SK-N-SH treated with all-trans-retinoic acid at 6 μM for 48 hours (cell line): ENCODE measurements around the gene THADA.

Source experiments
- ATAC-seq: fragments of 200-7000 bp; cut with Tn5 transposase; 3 replicates; pipeline ENCODE4 v1.9.1; 2020; ENCODE audit warnings: mild to moderate bottlenecking, moderate library complexity
- BACH2 ChIP-seq: fragments of 250-450 bp; sonication (Bioruptor Pico); IDR thresholded peaks from 2 replicates; pipeline ENCODE4 v1.9.0; 2021; ENCODE audit warnings: mild to moderate bottlenecking, borderline replicate concordance
- CREB5 ChIP-seq: fragments of 250-450 bp; sonication (Bioruptor Pico); IDR thresholded peaks from 2 replicates; pipeline ENCODE4 v1.5.1; 2020; ENCODE audit warnings: low read depth, mild to moderate bottlenecking, moderate library complexity
- CSDC2 ChIP-seq: fragments of 250-450 bp; sonication (Bioruptor Pico); IDR thresholded peaks from 2 replicates; pipeline ENCODE4 v1.5.0; 2020; ENCODE audit warnings: mild to moderate bottlenecking, moderate library complexity
- ESRRG ChIP-seq: fragments of 250-450 bp; sonication (Bioruptor Pico); IDR thresholded peaks from 2 replicates; pipeline ENCODE4 v1.6.1; 2021; ENCODE audit warnings: mild to moderate bottlenecking
- GLIS3 ChIP-seq: fragments of 250-450 bp; sonication (Bioruptor Pico); IDR thresholded peaks from 2 replicates; pipeline ENCODE4 v1.5.0; 2020; ENCODE audit warnings: mild to moderate bottlenecking, moderate library complexity
- ISL1 ChIP-seq: fragments of 250-450 bp; sonication (Bioruptor Pico); IDR thresholded peaks from 2 replicates; pipeline ENCODE4 v2.1.2; 2022; ENCODE audit warnings: mild to moderate bottlenecking, moderate library complexity
- OSR1 ChIP-seq: fragments of 250-450 bp; sonication (Bioruptor Pico); IDR thresholded peaks from 2 replicates; pipeline ENCODE4 v1.8.0; 2022; ENCODE audit warnings: moderate library complexity, mild to moderate bottlenecking, inconsistent platforms
- PATZ1 ChIP-seq: fragments of 250-450 bp; sonication (Bioruptor Pico); IDR thresholded peaks from 2 replicates; pipeline ENCODE4 v1.8.0; 2020; ENCODE audit warnings: mild to moderate bottlenecking, moderate library complexity, borderline replicate concordance
- POU6F1 ChIP-seq: fragments of 250-450 bp; sonication (Bioruptor Pico); IDR thresholded peaks from 2 replicates; pipeline ENCODE4 v1.8.0; 2021; ENCODE audit warnings: low read depth, mild to moderate bottlenecking, moderate library complexity, borderline replicate concordance
- PPARA ChIP-seq: fragments of 250-450 bp; sonication (Bioruptor Pico); IDR thresholded peaks from 2 replicates; pipeline ENCODE4 v1.5.0; 2020; ENCODE audit warnings: mild to moderate bottlenecking, borderline replicate concordance
- RARB ChIP-seq: fragments of 250-450 bp; sonication (Bioruptor Pico); IDR thresholded peaks from 2 replicates; pipeline ENCODE4 v1.8.0; 2021; ENCODE audit warnings: mild to moderate bottlenecking, moderate library complexity
- SNAI2 ChIP-seq: fragments of 250-450 bp; sonication (Bioruptor Pico); IDR thresholded peaks from 2 replicates; pipeline ENCODE4 v1.5.0; 2020; ENCODE audit warnings: mild to moderate bottlenecking, moderate library complexity
- TCF4 ChIP-seq: fragments of 250-450 bp; sonication (Bioruptor Pico); IDR thresholded peaks from 2 replicates; pipeline ENCODE4 v1.8.0; 2021; ENCODE audit warnings: mild to moderate bottlenecking, moderate library complexity, borderline replicate concordance
- TOX ChIP-seq: fragments of 250-450 bp; sonication (Bioruptor Pico); IDR thresholded peaks from 2 replicates; pipeline ENCODE4 v1.8.0; 2021; ENCODE audit warnings: mild to moderate bottlenecking, moderate library complexity, borderline replicate concordance
- ZC3H10 ChIP-seq: fragments of 250-450 bp; sonication (Bioruptor Pico); IDR thresholded peaks from 2 replicates; pipeline ENCODE4 v1.5.1; 2021; ENCODE audit warnings: mild to moderate bottlenecking, moderate library complexity
- ZFP3 ChIP-seq: fragments of 250-450 bp; sonication (Bioruptor Pico); IDR thresholded peaks from 2 replicates; pipeline ENCODE4 v1.5.0; 2020; ENCODE audit warnings: mild to moderate bottlenecking, moderate library complexity
- ZFP30 ChIP-seq: fragments of 450-650 bp; formaldehyde crosslinking; IDR thresholded peaks from 2 replicates; pipeline ENCODE4 v1.5.0; 2022; ENCODE audit warnings: mild to moderate bottlenecking, moderate library complexity
- ZNF565 ChIP-seq: fragments of 450-650 bp; formaldehyde crosslinking; conservative IDR thresholded peaks from 2 replicates; pipeline ENCODE4 v1.5.0; 2020; ENCODE audit warnings: low read depth, mild to moderate bottlenecking, moderate library complexity
- ZNF70 ChIP-seq: fragments of 450-650 bp; formaldehyde crosslinking; IDR thresholded peaks from 2 replicates; pipeline ENCODE4 v1.5.0; 2020; ENCODE audit warnings: mild to moderate bottlenecking, moderate library complexity
- ZNF8 ChIP-seq: fragments of 450-650 bp; formaldehyde crosslinking; IDR thresholded peaks from 2 replicates; pipeline ENCODE4 v1.5.0; 2020; ENCODE audit warnings: mild to moderate bottlenecking, moderate library complexity
- TF ChIP-seq, protein P1 (sequence below): fragments of 250-450 bp; sonication (Bioruptor Pico); IDR thresholded peaks from 2 replicates; pipeline ENCODE4 v1.5.1; 2021; ENCODE audit warnings: mild to moderate bottlenecking, moderate library complexity

THADA gene

DNA sequence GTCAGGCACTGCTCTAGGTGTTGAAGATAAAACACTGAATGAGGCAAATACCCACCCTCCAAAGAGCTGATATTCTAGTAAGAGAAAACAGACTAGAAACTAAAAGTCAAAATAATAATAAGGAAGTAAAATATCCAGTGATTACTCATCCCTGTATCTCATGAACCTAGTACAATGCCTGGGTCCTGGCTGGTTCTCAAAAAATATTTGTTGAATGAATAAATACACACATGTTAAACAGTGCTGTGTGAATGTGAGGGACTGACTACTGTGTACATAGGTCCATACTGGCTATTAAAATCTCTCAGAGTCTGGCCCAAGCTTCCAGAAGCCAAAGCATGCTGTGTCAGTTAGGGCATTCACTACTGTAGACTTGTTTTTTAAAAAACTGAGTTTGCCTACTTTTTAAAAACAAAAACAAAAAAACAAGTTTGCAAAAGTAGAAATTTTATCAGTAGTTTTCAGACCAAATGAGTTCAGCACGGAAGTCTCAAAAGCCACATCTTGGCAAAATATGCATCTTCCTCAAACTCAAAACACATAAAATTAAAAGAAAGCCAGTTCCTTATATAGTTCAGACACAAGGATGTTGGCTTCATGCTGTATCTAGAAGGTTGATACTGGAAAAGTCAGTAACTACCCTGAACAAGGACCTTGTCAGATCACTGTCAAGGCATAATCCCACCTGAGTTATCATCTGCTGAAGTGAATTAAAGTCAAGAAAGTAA is 136.2 kb downstream of the THADA start:
- TF ChIP-seq ZC3H10 (CRISPR knock-in tag) = no peak
- no peak for TF ChIP-seq TOX (CRISPR knock-in tag)
- no peak for TF ChIP-seq ISL1 (CRISPR knock-in tag)
- TF ChIP-seq ZFP3 (CRISPR knock-in tag) = no peak
- TF ChIP-seq ZNF8 (CRISPR knock-in tag) = no peak
- no peak for TF ChIP-seq CREB5
- TF ChIP-seq RARB = no peak
- no peak for TF ChIP-seq OSR1 (CRISPR knock-in tag)
- TF ChIP-seq CSDC2 (CRISPR knock-in tag) = no peak
- no peak for TF ChIP-seq POU6F1 (CRISPR knock-in tag)
- TF ChIP-seq ZNF70 = no peak
- TF ChIP-seq, protein P1, sequence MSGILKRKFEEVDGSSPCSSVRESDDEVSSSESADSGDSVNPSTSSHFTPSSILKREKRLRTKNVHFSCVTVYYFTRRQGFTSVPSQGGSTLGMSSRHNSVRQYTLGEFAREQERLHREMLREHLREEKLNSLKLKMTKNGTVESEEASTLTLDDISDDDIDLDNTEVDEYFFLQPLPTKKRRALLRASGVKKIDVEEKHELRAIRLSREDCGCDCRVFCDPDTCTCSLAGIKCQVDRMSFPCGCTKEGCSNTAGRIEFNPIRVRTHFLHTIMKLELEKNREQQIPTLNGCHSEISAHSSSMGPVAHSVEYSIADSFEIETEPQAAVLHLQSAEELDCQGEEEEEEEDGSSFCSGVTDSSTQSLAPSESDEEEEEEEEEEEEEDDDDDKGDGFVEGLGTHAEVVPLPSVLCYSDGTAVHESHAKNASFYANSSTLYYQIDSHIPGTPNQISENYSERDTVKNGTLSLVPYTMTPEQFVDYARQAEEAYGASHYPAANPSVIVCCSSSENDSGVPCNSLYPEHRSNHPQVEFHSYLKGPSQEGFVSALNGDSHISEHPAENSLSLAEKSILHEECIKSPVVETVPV (CRISPR knock-in tag) = no peak
- no peak for TF ChIP-seq ZFP30
- no peak for TF ChIP-seq PATZ1
- TF ChIP-seq, all 23 proteins: peak for 0
- ATAC-seq = peak; percentile 27; the same call in 1 of the 3 replicates

GRCh38 chr2:43458014-43458628 is 137.7 kb downstream of the THADA start:
- ATAC-seq = peak; percentile 56

More at GRCh38 chr2:43458014-43458628, 137.7 kb downstream of the THADA start:
- TF ChIP-seq, protein P1 (CRISPR knock-in tag) = no peak
- TF ChIP-seq GLIS3 (CRISPR knock-in tag) (no peak), TCF4 (no peak), ISL1 (CRISPR knock-in tag) (peak; percentile 75), PPARA (no peak), ZNF565 (CRISPR knock-in tag) (no peak), SNAI2 (CRISPR knock-in tag) (no peak), ZNF70 (no peak), POU6F1 (CRISPR knock-in tag) (no peak), TOX (CRISPR knock-in tag) (no peak), ZC3H10 (CRISPR knock-in tag) (no peak), ZNF8 (CRISPR knock-in tag) (no peak), BACH2 (CRISPR knock-in tag) (no peak), ZFP30 (no peak), RARB (no peak), OSR1 (CRISPR knock-in tag) (no peak), ESRRG (CRISPR knock-in tag) (no peak), ZFP3 (CRISPR knock-in tag) (0 out of 2 replicates have a peak, but pooled peaks have one; percentile 39)
- TF ChIP-seq, all 23 proteins: peak for 2
